Psoas muscle (tissue), 8 donors: Measurements from ENCODE around the gene CSRNP3. TPM values are rescaled to one million over a fixed set of nuclear protein-coding genes. Genes with fewer than 3 reads are reported as not detected.

Experiments
- ATAC-seq, 4 donors: fragments of 200-7000 bp; cut with Tn5 transposase; one replicate each; pipeline ENCODE4 v1.9.1; 2020; ENCODE audit warnings: moderate library complexity in 3 of 4, mild to moderate bottlenecking in 2 of 4
- DNase-seq, 2 donors: peaks; one replicate each; pipeline ENCODE4 v3.0.0-alpha.2; 2020
- H3K27ac ChIP-seq: fragments of 200-600 bp; one replicate; pipeline ENCODE4 v1.8.0; 2022
- H3K27me3 ChIP-seq, 3 donors: fragments of 200-600 bp in 1 of 3; one replicate each; pipeline versions ENCODE4 v1.6.1 to v1.8.0; 2013 to 2022; ENCODE audit warnings: low read length in 2 of 3, mild to moderate bottlenecking in 2 of 3, moderate library complexity in 1 of 3; ENCODE audit not compliant: insufficient read depth in 3 of 3
- H3K36me3 ChIP-seq, 2 donors: fragments of 200-600 bp in 1 of 2; one replicate each; pipeline versions ENCODE4 v1.6.1 to v1.8.0; 2013 to 2022; ENCODE audit warnings: low read depth in 1 of 2, mild to moderate bottlenecking in 1 of 2, moderate library complexity in 1 of 2; ENCODE audit not compliant: insufficient read depth in 1 of 2
- H3K4me1 ChIP-seq: fragments of 200-600 bp; one replicate; pipeline ENCODE4 v1.8.0; 2022
- H3K4me3 ChIP-seq: fragments of 200-600 bp; one replicate; pipeline ENCODE4 v1.8.0; 2022; ENCODE audit warnings: mild to moderate bottlenecking
- H3K9me3 ChIP-seq: fragments of 200-600 bp; one replicate; pipeline ENCODE4 v1.8.0; 2022
- CTCF ChIP-seq: fragments of 200-600 bp; IDR thresholded peaks from one replicate; pipeline ENCODE4 v1.8.0; 2022; ENCODE audit warnings: antibody characterized with exemption
- WGBS, 3 donors: extraction: QIAGEN DNeasy Blood & Tissue Kit; methylation state at CpG; one replicate each; pipeline versions ENCODE4 v1.1.6 to v1.1.7; 2013; 5-methylcytosine and 5-hydroxymethylcytosine counted together
- intact Hi-C, 2 donors: fragments of 100-400 bp; cut with DNase I; formaldehyde crosslinking; loops; one replicate each; pipeline versions ENCODE4 v1.11.0 to v1.14.2; 2022
- polyA plus RNA-seq, 3 donors: library from polyadenylated mRNA; stranded (reverse); fragments of 200-250 nt; gene quantifications; one replicate each; pipeline ENCODE4 v1.2.3, GENCODE V29; 2013
- total RNA-seq, 4 donors: library from RNA; stranded (reverse); fragmentation: NEBNext Ultra II Directional in 2 of 4; extraction: Animal tissue kit (Norgen Biotek cat#: 25700) in 2 of 4; gene quantifications; one replicate each; pipeline versions ENCODE4 v1.2.1 to v1.2.4, GENCODE V29; 2021 to 2023
- donor health status: healthy with polysubstance abuse.
- donor health status: DM: no; HTN: no; CAD: no; lungs with moderate emphysema.
- donor health status: Bipolar disorder and iron deficiency.
- donor health status: healthy.
- donor health status: DM: yes; HTN: yes; CAD: no.
- donor health status: DM: no; HTN: no; CAD: no.
- donor health status: DM: no; HTN: no; CAD: no.
- donor health status: DM: yes; HTN: yes; CAD: no.

CSRNP3 gene
- total and polyA plus RNA-seq, 7 donors = 0.04 to 1.6 (median 0.13) TPM; not detected in 1

GRCh38 chr2:165691615-165692014 is 222.1 kb downstream of the CSRNP3 start:
- no peak for ATAC-seq
- WGBS, 3 donors = 59 to 70% (median 59%) methylated on average over 7 of the region's 7 CpGs
- intact Hi-C loops = no loop called here

GRCh38 chr2:165692906-165693305 is 223.4 kb downstream of the CSRNP3 start:
- 91 to 98% (median 94%) methylated on average over 3 of the region's 3 CpGs for WGBS, 3 donors
- intact Hi-C loops = no loop called here
- Histone ChIP-seq H3K36me3 (no peaks in the 10 kb centered on the region), H3K4me3 (no peak overlapping the region), H3K27me3 (no peaks in the 10 kb centered on the region), H3K9me3 (no peaks in the 10 kb centered on the region), H3K27ac (no peak overlapping the region), H3K4me1 (no peaks in the 10 kb centered on the region)
- no peak for TF ChIP-seq CTCF
- no peak for ATAC-seq
- DNase-seq = no peak

More at GRCh38 chr2:165691615-165692014, 222.1 kb downstream of the CSRNP3 start:
- H3K27ac ChIP-seq = no peak overlapping the region
- no peaks in the 10 kb centered on the region for H3K4me1 ChIP-seq
- H3K9me3 ChIP-seq = no peaks in the 10 kb centered on the region
- no peak for TF ChIP-seq CTCF
- no peaks in the 10 kb centered on the region for H3K27me3 ChIP-seq
- no peak overlapping the region for H3K4me3 ChIP-seq
- H3K36me3 ChIP-seq = no peaks in the 10 kb centered on the region
- DNase-seq = no peak

GRCh38 chr2:165693838-165694237 is 224.3 kb downstream of the CSRNP3 start:
- DNase-seq (no peak), ATAC-seq (no peak)
- H3K4me1 ChIP-seq = no peaks in the 10 kb centered on the region
- intact Hi-C loops = no loop called here
- H3K36me3 ChIP-seq = no peaks in the 10 kb centered on the region
- WGBS, 3 donors = 94 to 97% (median 96%) methylated on average over 1 of the region's 1 CpG
- no peaks in the 10 kb centered on the region for H3K9me3 ChIP-seq
- no peaks in the 10 kb centered on the region for H3K27me3 ChIP-seq
- no peak overlapping the region for H3K4me3 ChIP-seq
- no peak for TF ChIP-seq CTCF
- H3K27ac ChIP-seq = no peak overlapping the region

GRCh38 chr2:165697748-165698443 is 228.4 kb downstream of the CSRNP3 start:
- H3K36me3 ChIP-seq = no peaks in the 10 kb centered on the region
- ATAC-seq (no peak), DNase-seq (no peak)
- no peaks in the 10 kb centered on the region for H3K27me3 ChIP-seq
- whole genome bisulfite sequencing, 3 donors = 94 to 96% (median 95%) methylated on average over 4 of the region's 4 CpGs
- H3K27ac ChIP-seq = no peak overlapping the region
- intact Hi-C loops = loop anchor here in 1 of 2 donors (5.0 kb wide), 1 partner anchor 296 kb away; no protein-coding TSS in a partner anchor
- no peak overlapping the region for H3K4me3 ChIP-seq
- no peaks in the 10 kb centered on the region for H3K4me1 ChIP-seq
- no peak for TF ChIP-seq CTCF
- H3K9me3 ChIP-seq = no peaks in the 10 kb centered on the region
